Endothelial cell of umbilical vein (primary cell): Measurements from ENCODE around the gene FRMPD1. TPM values are rescaled to one million over a fixed set of nuclear protein-coding genes. Genes with fewer than 3 reads are reported as not detected.

Experiments used
- BruUV-seq: library from RNA; stranded (reverse); fragments of 400-500 nt; replicated peaks from 2 replicates; lab custom pipeline; 2021; lab: Mats Ljungman, UMichigan
- CTCF ChIA-PET: fragments of 300-600, 350-600 bp; sonication (Branson Sonifier 250); formaldehyde crosslinking; loops from one replicate; lab custom pipeline; 2021; ENCODE audit warnings: antibody characterized with exemption, inconsistent platforms; lab: Charles Lee
- POLR2A ChIA-PET: fragments of 300-600, 350-600 bp; sonication (Branson Sonifier 250); formaldehyde crosslinking; loops from one replicate; lab custom pipeline; 2021; ENCODE audit warnings: antibody characterized with exemption, inconsistent platforms; lab: Charles Lee
- DNase-seq: peaks from one replicate; pipeline ENCODE4 v3.0.0-alpha.2; 2011; ENCODE audit warnings: low read depth, low spot score
- FAIRE-seq: peaks from 2 replicates; lab custom pipeline; 2011; peaks lifted over from hg19 to GRCh38; lab: Jason Lieb, UNC
- H2AFZ ChIP-seq: 2 replicates; pipeline ENCODE4 v1.6.0; 2012; ENCODE audit warnings: low read depth, low read length, control low read depth, inconsistent platforms
- H3K27ac ChIP-seq: 2 replicates; pipeline ENCODE4 v1.5.1; 2011; ENCODE audit warnings: low read depth, mild to moderate bottlenecking, control low read depth, low read length, moderate library complexity; ENCODE audit not compliant: insufficient read depth
- H3K27me3 ChIP-seq, 2 experiments: 2 replicates each; pipeline versions ENCODE4 v1.6.0 to v1.6.1; 2011; ENCODE audit warnings: low read length in 2 of 2, mixed read lengths in 1 of 2; ENCODE audit not compliant: control insufficient read depth in 2 of 2, insufficient read depth in 2 of 2
- H3K36me3 ChIP-seq, 2 experiments: 2 replicates in 1 of 2; 3 replicates in 1 of 2; pipeline ENCODE4 v1.5.1; 2011; ENCODE audit warnings: low read length in 2 of 2, mild to moderate bottlenecking in 1 of 2, moderate library complexity in 1 of 2; ENCODE audit not compliant: control insufficient read depth in 2 of 2, insufficient read depth in 2 of 2; ENCODE audit errors: extremely low read depth in 1 of 2
- H3K4me1 ChIP-seq: 3 replicates; pipeline ENCODE4 v1.5.1; 2011; ENCODE audit warnings: mild to moderate bottlenecking, low read length; ENCODE audit not compliant: control insufficient read depth, insufficient read depth; ENCODE audit errors: extremely low read depth
- H3K4me2 ChIP-seq: 2 replicates; pipeline ENCODE4 v1.6.1; 2011; ENCODE audit warnings: low read length, control low read depth, mixed read lengths; ENCODE audit not compliant: insufficient read depth
- H3K4me3 ChIP-seq, 3 experiments: fragments of 200-600 bp in 1 of 3; sonication (generic), shearing (Covaris generic) in 1 of 3; replicated peaks in 1 of 3; 2 replicates each; pipeline ENCODE4 v1.5.1; 2011 to 2016; ENCODE audit warnings: control low read depth in 3 of 3, low read length in 3 of 3, mild to moderate bottlenecking in 2 of 3, inconsistent platforms in 1 of 3, low read depth in 1 of 3, moderate library complexity in 1 of 3; ENCODE audit not compliant: insufficient read depth in 1 of 3
- H3K79me2 ChIP-seq: 2 replicates; pipeline ENCODE4 v1.6.0; 2012; ENCODE audit warnings: low read length, inconsistent platforms; ENCODE audit not compliant: control insufficient read depth, insufficient read depth
- H3K9ac ChIP-seq: replicated peaks from 2 replicates; pipeline ENCODE3; 2011; ENCODE audit warnings: low read length, control low read depth; ENCODE audit not compliant: insufficient read depth; ENCODE audit errors: extremely low read depth
- H3K9me1 ChIP-seq: replicated peaks from 3 replicates; pipeline ENCODE4 v1.6.0; 2011; ENCODE audit warnings: mild to moderate bottlenecking, low read length; ENCODE audit not compliant: control insufficient read depth, insufficient read depth; ENCODE audit errors: extremely low read depth
- H3K9me3 ChIP-seq: replicated peaks from 2 replicates; pipeline ENCODE4 v1.5.1; 2012; ENCODE audit warnings: low read length, inconsistent platforms; ENCODE audit not compliant: control insufficient read depth, insufficient read depth
- H4K20me1 ChIP-seq: replicated peaks from 2 replicates; pipeline ENCODE3; 2011; ENCODE audit warnings: mild to moderate bottlenecking, low read length; ENCODE audit not compliant: control insufficient read depth, insufficient read depth; ENCODE audit errors: extremely low read depth
- EZH2 ChIP-seq: IDR thresholded peaks from 2 replicates; pipeline ENCODE4 v1.6.1; 2012; ENCODE audit warnings: borderline replicate concordance, low read depth, mild to moderate bottlenecking, moderate library complexity, low read length, inconsistent platforms; ENCODE audit not compliant: severe bottlenecking
- FOS ChIP-seq: IDR thresholded peaks from 2 replicates; pipeline ENCODE4 v1.6.1; 2011; ENCODE audit warnings: mild to moderate bottlenecking, low read length, moderate library complexity, borderline replicate concordance; ENCODE audit not compliant: insufficient read depth
- GATA2 ChIP-seq: IDR thresholded peaks from 2 replicates; pipeline ENCODE4 v1.7.0; 2011; ENCODE audit warnings: low read depth, mild to moderate bottlenecking, moderate library complexity, mixed read lengths, low read length; ENCODE audit not compliant: insufficient read length, insufficient read depth
- dilution Hi-C: fragments of 300-500 bp; cut with MboI; formaldehyde crosslinking; loops from one replicate; pipeline ENCODE4 v1.15.0; 2019; ENCODE audit warnings: low sequenced_read_pairs; ENCODE audit not compliant: extremely low pct_ligation_motif_present
- intact Hi-C: fragments of 100-400 bp; cut with micrococcal nuclease; formaldehyde crosslinking; loops from one replicate; pipeline ENCODE4 v1.10.0; 2022
- polyA plus RNA-seq, 4 experiments: library from polyadenylated mRNA; depleted of rRNA in 3 of 4; stranded (reverse) in 3 of 4; unstranded in 1 of 4; fragments of >200 nt; gene quantifications; 2 replicates each; pipeline versions ENCODE4 v1.2.1 to v1.2.3, GENCODE V29; 2011 to 2012; ENCODE audit warnings: missing spikeins in 1 of 4
- total RNA-seq: library from RNA; stranded (reverse); gene quantifications from 2 replicates; pipeline ENCODE4 v1.2.3, GENCODE V29; 2021
- TF ChIP-seq, protein P1 (sequence below): IDR thresholded peaks from 2 replicates; pipeline ENCODE4 v1.6.1; 2011; ENCODE audit not compliant: insufficient read depth, insufficient read length
- TF ChIP-seq, protein P2 (sequence below), 2 donors: IDR thresholded peaks; 1 replicate in 1 of 2; 2 replicates in 1 of 2; pipeline ENCODE4 v1.5.1; 2011; ENCODE audit warnings: low read length in 2 of 2, mild to moderate bottlenecking in 2 of 2, moderate library complexity in 2 of 2, control low read depth in 1 of 2, inconsistent platforms in 1 of 2, low read depth in 1 of 2; ENCODE audit not compliant: insufficient read depth in 1 of 2; ENCODE audit errors: extremely low read depth in 1 of 2

The FRMPD1 gene
- total and polyA plus RNA-seq, 2 donors (not counting 3 experiments of a cell fraction or from before 2014, with no cell fraction given) = not detected

DNA sequence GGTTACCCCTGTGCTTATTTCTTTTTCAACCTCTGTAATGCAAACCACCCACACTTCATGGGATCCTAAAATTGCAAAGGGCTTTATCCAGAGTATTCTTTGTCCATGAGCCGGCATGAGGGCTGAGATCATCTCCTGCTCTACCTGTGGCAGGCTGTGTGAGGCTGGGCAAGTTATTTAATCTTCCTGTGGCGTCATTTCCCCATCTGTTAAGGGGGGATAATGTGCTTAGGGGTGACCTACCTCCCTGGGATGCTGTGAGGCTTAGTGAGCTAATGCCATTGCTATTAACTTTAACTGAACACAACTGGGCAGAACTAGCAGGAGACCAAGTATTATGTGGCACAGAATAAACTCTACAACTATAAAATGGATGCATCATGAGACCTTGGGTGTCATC, 17.0 kb downstream of the FRMPD1 start:
- Histone ChIP-seq H4K20me1 (no peaks in the 10 kb centered on the region), H3K9ac (no peak overlapping the region), H3K27ac (no peak overlapping the region), H3K4me2 (no peak overlapping the region), H3K4me3 (no peak overlapping the region), H3K79me2 (no peaks in the 10 kb centered on the region), H3K4me1 (no peaks in the 10 kb centered on the region), H3K9me1 (no peaks in the 10 kb centered on the region), H3K9me3 (no peaks in the 10 kb centered on the region), H3K36me3 (no peaks in the 10 kb centered on the region), H3K27me3 (peaks cover 24 to 27% of the 10 kb centered on the region in 2 experiments), H2AFZ (no peak overlapping the region)
- TF ChIP-seq, protein P1, sequence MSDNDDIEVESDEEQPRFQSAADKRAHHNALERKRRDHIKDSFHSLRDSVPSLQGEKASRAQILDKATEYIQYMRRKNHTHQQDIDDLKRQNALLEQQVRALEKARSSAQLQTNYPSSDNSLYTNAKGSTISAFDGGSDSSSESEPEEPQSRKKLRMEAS = no peak
- TF ChIP-seq, protein P2, sequence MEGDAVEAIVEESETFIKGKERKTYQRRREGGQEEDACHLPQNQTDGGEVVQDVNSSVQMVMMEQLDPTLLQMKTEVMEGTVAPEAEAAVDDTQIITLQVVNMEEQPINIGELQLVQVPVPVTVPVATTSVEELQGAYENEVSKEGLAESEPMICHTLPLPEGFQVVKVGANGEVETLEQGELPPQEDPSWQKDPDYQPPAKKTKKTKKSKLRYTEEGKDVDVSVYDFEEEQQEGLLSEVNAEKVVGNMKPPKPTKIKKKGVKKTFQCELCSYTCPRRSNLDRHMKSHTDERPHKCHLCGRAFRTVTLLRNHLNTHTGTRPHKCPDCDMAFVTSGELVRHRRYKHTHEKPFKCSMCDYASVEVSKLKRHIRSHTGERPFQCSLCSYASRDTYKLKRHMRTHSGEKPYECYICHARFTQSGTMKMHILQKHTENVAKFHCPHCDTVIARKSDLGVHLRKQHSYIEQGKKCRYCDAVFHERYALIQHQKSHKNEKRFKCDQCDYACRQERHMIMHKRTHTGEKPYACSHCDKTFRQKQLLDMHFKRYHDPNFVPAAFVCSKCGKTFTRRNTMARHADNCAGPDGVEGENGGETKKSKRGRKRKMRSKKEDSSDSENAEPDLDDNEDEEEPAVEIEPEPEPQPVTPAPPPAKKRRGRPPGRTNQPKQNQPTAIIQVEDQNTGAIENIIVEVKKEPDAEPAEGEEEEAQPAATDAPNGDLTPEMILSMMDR (IDR thresholded peaks at IDR 0.05; ENCODE audit: extremely low read depth in 1 of 2, insufficient read depth in 1 of 2, low read depth in 1 of 2, low read length in 2 of 2) = no peak
- TF ChIP-seq GATA2 = no peak
- no peak for TF ChIP-seq EZH2
- no peak for TF ChIP-seq FOS
- intact Hi-C loops = no loop called here
- no TSS peak for BruUV-seq
- ChIA-PET POLR2A (no interaction called here), CTCF (no interaction called here)
- dilution Hi-C loops = no loop called here
- FAIRE-seq = no peak
- no peak for DNase-seq
